Liver (tissue), 3 donors: ENCODE measurements around the gene WWOX.

Source experiments
- CTCF ChIP-seq: fragments of 150-350 bp; IDR thresholded peaks from 2 replicates; pipeline ENCODE4 v1.5.1; 2017; ENCODE audit warnings: improper control_type of control experiment, low read depth, low read length; ENCODE audit not compliant: missing input control
- FOXA1 ChIP-seq: IDR thresholded peaks from 2 replicates; pipeline ENCODE4 v1.6.1; 2016; ENCODE audit warnings: antibody characterized with exemption
- JUND ChIP-seq, 2 donors: IDR thresholded peaks; 2 replicates each; pipeline ENCODE4 v1.6.1; 2016; ENCODE audit warnings: antibody characterized with exemption in 2 of 2
- MAX ChIP-seq: IDR thresholded peaks from 2 replicates; pipeline ENCODE4 v1.6.1; 2016; ENCODE audit warnings: antibody characterized with exemption
- RAD21 ChIP-seq, 2 donors: IDR thresholded peaks; 2 replicates each; pipeline ENCODE4 v1.6.1; 2016; ENCODE audit warnings: antibody characterized with exemption in 2 of 2, mild to moderate bottlenecking in 2 of 2
- REST ChIP-seq: IDR thresholded peaks from 2 replicates; pipeline ENCODE4 v1.6.1; 2016; ENCODE audit warnings: antibody characterized with exemption, mild to moderate bottlenecking
- TAF1 ChIP-seq: conservative IDR thresholded peaks from 2 replicates; pipeline ENCODE4 v1.6.1; 2016; ENCODE audit warnings: antibody characterized with exemption, mild to moderate bottlenecking
- YY1 ChIP-seq: IDR thresholded peaks from 2 replicates; pipeline ENCODE4 v1.6.1; 2016; ENCODE audit warnings: antibody characterized with exemption, mild to moderate bottlenecking
- donor health status: healthy.
- donor health status: healthy.

- TF ChIP-seq RAD21 (IDR thresholded peaks at IDR 0.05) (no peak), CTCF (no peak), MAX (no peak), REST (no peak), TAF1 (no peak), YY1 (no peak), FOXA1 (no peak), JUND (IDR thresholded peaks at IDR 0.05) (no peak)
Observed at GRCh38 chr16:79169239-79169638, 1069.8 kb downstream of the WWOX start.
